HepG2 (cell line): ENCODE data around the gene CD1B.

Source experiments
- ETV5 ChIP-seq: IDR thresholded peaks from 2 replicates; pipeline ENCODE4 v1.6.1; 2018; ENCODE audit warnings: missing biosample characterization, missing genetic modification reagents, inconsistent platforms, borderline replicate concordance
- GABPA ChIP-seq, 2 experiments: IDR thresholded peaks; 2 replicates each; pipeline ENCODE4 v1.6.1; 2011 to 2016; ENCODE audit warnings: low read depth in 2 of 2, low read length in 1 of 2, missing biosample characterization in 1 of 2, missing genetic modification characterization in 1 of 2
- MEF2D ChIP-seq: sonication (generic); formaldehyde crosslinking; IDR thresholded peaks from 2 replicates; pipeline ENCODE4 v1.5.1; 2020; ENCODE audit warnings: mild to moderate bottlenecking, missing genetic modification reagents
- PCBP2 ChIP-seq: fragments of 200-400 bp; formaldehyde crosslinking; optimal IDR thresholded peaks from 2 replicates; pipeline ENCODE3; 2018; ENCODE audit warnings: low read length, low read depth; ENCODE audit not compliant: poor library complexity, severe bottlenecking
- ZMYM2 ChIP-seq: sonication (generic); formaldehyde crosslinking; IDR thresholded peaks from 2 replicates; pipeline ENCODE4 v1.8.0; 2022; ENCODE audit warnings: mild to moderate bottlenecking, missing genetic modification reagents
- ZNF232 ChIP-seq: sonication (generic); formaldehyde crosslinking; IDR thresholded peaks from 2 replicates; pipeline ENCODE4 v1.4.0; 2020; ENCODE audit warnings: missing genetic modification reagents, borderline replicate concordance
- ZNF343 ChIP-seq: sonication (generic); formaldehyde crosslinking; IDR thresholded peaks from 2 replicates; pipeline ENCODE4 v1.4.0; 2020; ENCODE audit warnings: mild to moderate bottlenecking, missing genetic modification reagents
- ZNF652 ChIP-seq: IDR thresholded peaks from 2 replicates; pipeline ENCODE4 v1.6.1; 2016; ENCODE audit warnings: low read depth, borderline replicate concordance
- TF ChIP-seq, protein P1 (sequence below): sonication (generic); formaldehyde crosslinking; IDR thresholded peaks from 2 replicates; pipeline ENCODE4 v1.5.0; 2020; ENCODE audit warnings: mild to moderate bottlenecking, missing genetic modification reagents, moderate library complexity
- TF ChIP-seq, protein P2 (sequence below), 2 experiments: IDR thresholded peaks; 2 replicates each; pipeline ENCODE4 v1.6.1; 2011 to 2012; ENCODE audit warnings: low read length in 2 of 2, borderline replicate concordance in 1 of 2, low read depth in 1 of 2, mild to moderate bottlenecking in 1 of 2, moderate library complexity in 1 of 2
- TF ChIP-seq, protein P3 (sequence below): sonication (generic); formaldehyde crosslinking; IDR thresholded peaks from 2 replicates; pipeline ENCODE4 v1.5.0; 2020; ENCODE audit warnings: missing genetic modification reagents

DNA sequence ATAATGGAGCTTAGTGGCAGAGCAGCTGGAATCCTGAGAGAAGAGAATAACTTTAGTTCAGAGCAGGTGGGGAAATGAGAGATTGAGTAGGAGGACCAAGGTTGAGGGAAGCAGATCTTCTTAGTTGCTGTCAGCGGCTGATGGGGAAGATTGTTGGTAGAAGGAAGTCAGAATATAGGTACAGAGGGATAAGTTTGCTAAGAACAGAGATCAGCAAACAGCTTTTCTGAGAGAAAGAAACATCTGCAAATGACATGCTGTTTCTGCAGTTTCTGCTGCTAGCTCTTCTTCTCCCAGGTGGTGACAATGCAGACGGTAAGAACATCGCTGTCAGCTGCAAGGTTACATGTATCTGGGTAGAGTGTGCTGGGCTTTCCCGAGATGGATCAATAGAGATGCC is 41.5 kb downstream of the CD1B start, which contains the start of gene CD1C:
- TF ChIP-seq, protein P1, sequence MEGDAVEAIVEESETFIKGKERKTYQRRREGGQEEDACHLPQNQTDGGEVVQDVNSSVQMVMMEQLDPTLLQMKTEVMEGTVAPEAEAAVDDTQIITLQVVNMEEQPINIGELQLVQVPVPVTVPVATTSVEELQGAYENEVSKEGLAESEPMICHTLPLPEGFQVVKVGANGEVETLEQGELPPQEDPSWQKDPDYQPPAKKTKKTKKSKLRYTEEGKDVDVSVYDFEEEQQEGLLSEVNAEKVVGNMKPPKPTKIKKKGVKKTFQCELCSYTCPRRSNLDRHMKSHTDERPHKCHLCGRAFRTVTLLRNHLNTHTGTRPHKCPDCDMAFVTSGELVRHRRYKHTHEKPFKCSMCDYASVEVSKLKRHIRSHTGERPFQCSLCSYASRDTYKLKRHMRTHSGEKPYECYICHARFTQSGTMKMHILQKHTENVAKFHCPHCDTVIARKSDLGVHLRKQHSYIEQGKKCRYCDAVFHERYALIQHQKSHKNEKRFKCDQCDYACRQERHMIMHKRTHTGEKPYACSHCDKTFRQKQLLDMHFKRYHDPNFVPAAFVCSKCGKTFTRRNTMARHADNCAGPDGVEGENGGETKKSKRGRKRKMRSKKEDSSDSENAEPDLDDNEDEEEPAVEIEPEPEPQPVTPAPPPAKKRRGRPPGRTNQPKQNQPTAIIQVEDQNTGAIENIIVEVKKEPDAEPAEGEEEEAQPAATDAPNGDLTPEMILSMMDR (CRISPR knock-in tag): no peak
- TF ChIP-seq ZMYM2 (CRISPR knock-in tag) (no peak), ZNF232 (CRISPR knock-in tag) (no peak), ZNF652 (CRISPR knock-in tag) (no peak), MEF2D (CRISPR knock-in tag) (no peak), ZNF343 (CRISPR knock-in tag) (no peak), PCBP2 (no peak), GABPA (IDR thresholded peaks at IDR 0.05; ENCODE audit: low read depth, low read length) (no peak), GABPA (CRISPR knock-in tag; IDR thresholded peaks at IDR 0.05; ENCODE audit: low read depth) (no peak), ETV5 (no peak)
- TF ChIP-seq, protein P2, sequence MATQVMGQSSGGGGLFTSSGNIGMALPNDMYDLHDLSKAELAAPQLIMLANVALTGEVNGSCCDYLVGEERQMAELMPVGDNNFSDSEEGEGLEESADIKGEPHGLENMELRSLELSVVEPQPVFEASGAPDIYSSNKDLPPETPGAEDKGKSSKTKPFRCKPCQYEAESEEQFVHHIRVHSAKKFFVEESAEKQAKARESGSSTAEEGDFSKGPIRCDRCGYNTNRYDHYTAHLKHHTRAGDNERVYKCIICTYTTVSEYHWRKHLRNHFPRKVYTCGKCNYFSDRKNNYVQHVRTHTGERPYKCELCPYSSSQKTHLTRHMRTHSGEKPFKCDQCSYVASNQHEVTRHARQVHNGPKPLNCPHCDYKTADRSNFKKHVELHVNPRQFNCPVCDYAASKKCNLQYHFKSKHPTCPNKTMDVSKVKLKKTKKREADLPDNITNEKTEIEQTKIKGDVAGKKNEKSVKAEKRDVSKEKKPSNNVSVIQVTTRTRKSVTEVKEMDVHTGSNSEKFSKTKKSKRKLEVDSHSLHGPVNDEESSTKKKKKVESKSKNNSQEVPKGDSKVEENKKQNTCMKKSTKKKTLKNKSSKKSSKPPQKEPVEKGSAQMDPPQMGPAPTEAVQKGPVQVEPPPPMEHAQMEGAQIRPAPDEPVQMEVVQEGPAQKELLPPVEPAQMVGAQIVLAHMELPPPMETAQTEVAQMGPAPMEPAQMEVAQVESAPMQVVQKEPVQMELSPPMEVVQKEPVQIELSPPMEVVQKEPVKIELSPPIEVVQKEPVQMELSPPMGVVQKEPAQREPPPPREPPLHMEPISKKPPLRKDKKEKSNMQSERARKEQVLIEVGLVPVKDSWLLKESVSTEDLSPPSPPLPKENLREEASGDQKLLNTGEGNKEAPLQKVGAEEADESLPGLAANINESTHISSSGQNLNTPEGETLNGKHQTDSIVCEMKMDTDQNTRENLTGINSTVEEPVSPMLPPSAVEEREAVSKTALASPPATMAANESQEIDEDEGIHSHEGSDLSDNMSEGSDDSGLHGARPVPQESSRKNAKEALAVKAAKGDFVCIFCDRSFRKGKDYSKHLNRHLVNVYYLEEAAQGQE (IDR thresholded peaks at IDR 0.05; ENCODE audit: borderline replicate concordance in 1 of 2, low read depth in 1 of 2, low read length in 2 of 2): no peak
- TF ChIP-seq, protein P3, sequence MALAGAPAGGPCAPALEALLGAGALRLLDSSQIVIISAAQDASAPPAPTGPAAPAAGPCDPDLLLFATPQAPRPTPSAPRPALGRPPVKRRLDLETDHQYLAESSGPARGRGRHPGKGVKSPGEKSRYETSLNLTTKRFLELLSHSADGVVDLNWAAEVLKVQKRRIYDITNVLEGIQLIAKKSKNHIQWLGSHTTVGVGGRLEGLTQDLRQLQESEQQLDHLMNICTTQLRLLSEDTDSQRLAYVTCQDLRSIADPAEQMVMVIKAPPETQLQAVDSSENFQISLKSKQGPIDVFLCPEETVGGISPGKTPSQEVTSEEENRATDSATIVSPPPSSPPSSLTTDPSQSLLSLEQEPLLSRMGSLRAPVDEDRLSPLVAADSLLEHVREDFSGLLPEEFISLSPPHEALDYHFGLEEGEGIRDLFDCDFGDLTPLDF: no peak
